Measurements from ENCODE around the gene ANGPTL7. TPM values are rescaled to one million over a fixed set of nuclear protein-coding genes. Genes with fewer than 3 reads are reported as not detected.

ANGPTL7 gene
- polyA plus RNA-seq, 1 donor (not counting 4 experiments of a cell fraction or from before 2014, with no cell fraction given), result not detected

GRCh38 chr1:11211925-11212587, 22.9 kb downstream of the ANGPTL7 start:
- Histone ChIP-seq H3K4me1 (ENCODE audit: control insufficient read depth, extremely low read depth, insufficient read depth, low read length) (no peaks in the 10 kb centered on the region), H3K27ac (ENCODE audit: control insufficient read depth, insufficient read depth, low read length) (no peak overlapping the region), H3K27me3 (ENCODE audit: control insufficient read depth, extremely low read depth, insufficient read depth, low read length) (no peaks in the 10 kb centered on the region), H3K36me3 (ENCODE audit: control insufficient read depth in 2 of 2, extremely low read depth in 1 of 2, insufficient read depth in 2 of 2, low read length in 2 of 2) (peaks cover 26 to 45% of the 10 kb centered on the region in 2 experiments), H3K79me2 (ENCODE audit: control insufficient read depth, insufficient read depth, low read length) (no peaks in the 10 kb centered on the region), H2AFZ (ENCODE audit: control insufficient read depth, low read length) (no peak overlapping the region), H3K9ac (ENCODE audit: control insufficient read depth, extremely low read depth, insufficient read depth, low read length) (no peak overlapping the region), H3K4me3 (ENCODE audit: control insufficient read depth in 2 of 3, extremely low read depth in 1 of 3, insufficient read depth in 2 of 3, low read depth in 1 of 3, low read length in 3 of 3) (no peak overlapping the region), H3K9me1 (ENCODE audit: control insufficient read depth, extremely low read depth, insufficient read depth, low read length) (no peaks in the 10 kb centered on the region), H3K4me2 (ENCODE audit: control insufficient read depth, extremely low read depth, insufficient read depth, low read depth, low read length) (no peak overlapping the region), H4K20me1 (ENCODE audit: control insufficient read depth, extremely low read depth, insufficient read depth, low read length) (no peaks in the 10 kb centered on the region), H3K9me3 (ENCODE audit: control insufficient read depth, low read depth, low read length) (no peaks in the 10 kb centered on the region)
- no peak for FAIRE-seq
- dilution Hi-C loops (cut with MboI; ENCODE audit: extremely low pct_ligation_motif_present, low sequenced_read_pairs), result no loop called here
- DNase-seq (ENCODE audit: low read depth, low spot score), result no peak
- TF ChIP-seq EZH2 (IDR thresholded peaks at IDR 0.05; ENCODE audit: low read length), result no peak
- TF ChIP-seq, protein P1, sequence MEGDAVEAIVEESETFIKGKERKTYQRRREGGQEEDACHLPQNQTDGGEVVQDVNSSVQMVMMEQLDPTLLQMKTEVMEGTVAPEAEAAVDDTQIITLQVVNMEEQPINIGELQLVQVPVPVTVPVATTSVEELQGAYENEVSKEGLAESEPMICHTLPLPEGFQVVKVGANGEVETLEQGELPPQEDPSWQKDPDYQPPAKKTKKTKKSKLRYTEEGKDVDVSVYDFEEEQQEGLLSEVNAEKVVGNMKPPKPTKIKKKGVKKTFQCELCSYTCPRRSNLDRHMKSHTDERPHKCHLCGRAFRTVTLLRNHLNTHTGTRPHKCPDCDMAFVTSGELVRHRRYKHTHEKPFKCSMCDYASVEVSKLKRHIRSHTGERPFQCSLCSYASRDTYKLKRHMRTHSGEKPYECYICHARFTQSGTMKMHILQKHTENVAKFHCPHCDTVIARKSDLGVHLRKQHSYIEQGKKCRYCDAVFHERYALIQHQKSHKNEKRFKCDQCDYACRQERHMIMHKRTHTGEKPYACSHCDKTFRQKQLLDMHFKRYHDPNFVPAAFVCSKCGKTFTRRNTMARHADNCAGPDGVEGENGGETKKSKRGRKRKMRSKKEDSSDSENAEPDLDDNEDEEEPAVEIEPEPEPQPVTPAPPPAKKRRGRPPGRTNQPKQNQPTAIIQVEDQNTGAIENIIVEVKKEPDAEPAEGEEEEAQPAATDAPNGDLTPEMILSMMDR (optimal IDR thresholded peaks at IDR 0.05 in 1 of 3, IDR thresholded peaks at IDR 0.05 in 1 of 3, conservative IDR thresholded peaks at IDR 0.05 in 1 of 3; ENCODE audit: extremely low read depth in 1 of 3, insufficient read depth in 2 of 3, low read length in 3 of 3), result no peak

- Histone ChIP-seq H3K9ac (ENCODE audit: control insufficient read depth, extremely low read depth, insufficient read depth, low read length) (no peak overlapping the region), H4K20me1 (ENCODE audit: control insufficient read depth, extremely low read depth, insufficient read depth, low read length) (no peaks in the 10 kb centered on the region), H3K4me2 (ENCODE audit: control insufficient read depth, extremely low read depth, insufficient read depth, low read depth, low read length) (no peak overlapping the region), H3K36me3 (ENCODE audit: control insufficient read depth in 2 of 2, extremely low read depth in 1 of 2, insufficient read depth in 2 of 2, low read length in 2 of 2) (peaks cover 25 to 44% of the 10 kb centered on the region in 2 experiments), H3K9me3 (ENCODE audit: control insufficient read depth, low read depth, low read length) (no peaks in the 10 kb centered on the region), H3K27me3 (ENCODE audit: control insufficient read depth, extremely low read depth, insufficient read depth, low read length) (no peaks in the 10 kb centered on the region), H3K9me1 (ENCODE audit: control insufficient read depth, extremely low read depth, insufficient read depth, low read length) (no peaks in the 10 kb centered on the region), H3K79me2 (ENCODE audit: control insufficient read depth, insufficient read depth, low read length) (no peaks in the 10 kb centered on the region), H3K4me1 (ENCODE audit: control insufficient read depth, extremely low read depth, insufficient read depth, low read length) (no peaks in the 10 kb centered on the region), H3K4me3 (ENCODE audit: control insufficient read depth in 2 of 3, extremely low read depth in 1 of 3, insufficient read depth in 2 of 3, low read depth in 1 of 3, low read length in 3 of 3) (no peak overlapping the region), H3K27ac (ENCODE audit: control insufficient read depth, insufficient read depth, low read length) (no peak overlapping the region), H2AFZ (ENCODE audit: control insufficient read depth, low read length) (no peak overlapping the region)
- DNase-seq (ENCODE audit: low read depth, low spot score) (no peak), FAIRE-seq (no peak)
- dilution Hi-C loops (cut with MboI; ENCODE audit: extremely low pct_ligation_motif_present, low sequenced_read_pairs), result no loop called here
- TF ChIP-seq, protein P1 (optimal IDR thresholded peaks at IDR 0.05 in 1 of 3, IDR thresholded peaks at IDR 0.05 in 1 of 3, conservative IDR thresholded peaks at IDR 0.05 in 1 of 3; ENCODE audit: extremely low read depth in 1 of 3, insufficient read depth in 2 of 3, low read length in 3 of 3), result no peak
- no peak for TF ChIP-seq EZH2 (IDR thresholded peaks at IDR 0.05; ENCODE audit: low read length)
Measured at GRCh38 chr1:11214698-11215380, 25.7 kb downstream of the ANGPTL7 start.
